Measurements from ENCODE around the gene TMPRSS13.

The TMPRSS13 gene

DNA sequence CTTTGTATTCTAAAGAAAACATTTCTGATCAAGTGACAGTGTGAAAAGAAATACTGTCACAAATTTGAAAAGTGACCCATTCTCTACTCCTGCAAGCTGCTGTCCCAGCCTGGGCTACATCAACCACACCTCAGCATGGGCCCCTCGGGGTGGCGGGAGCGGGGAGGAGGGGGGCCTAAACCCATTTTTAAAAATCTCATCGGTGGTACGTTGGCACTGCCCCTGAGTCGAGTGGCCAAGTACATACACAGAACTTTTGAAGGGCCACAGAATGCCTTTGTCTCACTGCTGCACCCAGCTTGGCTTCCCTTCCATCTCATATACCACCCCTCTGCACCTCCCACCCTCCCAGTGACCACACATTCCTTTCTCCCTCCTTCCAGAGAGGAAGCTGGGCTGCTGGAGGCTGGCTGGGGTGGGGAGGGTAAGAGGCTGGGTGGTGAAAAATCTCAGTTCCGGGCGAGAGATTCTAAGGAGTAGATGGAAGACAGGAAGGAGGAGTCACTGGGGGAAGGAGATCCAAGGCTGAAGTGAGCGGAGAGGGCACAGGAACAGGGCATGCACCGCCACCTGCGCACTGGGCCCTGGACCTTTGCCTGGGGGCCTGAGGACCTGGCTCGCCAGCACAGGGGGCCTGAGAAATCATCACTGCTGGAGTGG lies 73.9 kb downstream of the TMPRSS13 start:
- DNase-seq (ENCODE audit: low read depth) = no peak
- H3K4me3 ChIP-seq (ENCODE audit: low read depth, low read length) = no peak overlapping the region
- TF ChIP-seq, protein P1, sequence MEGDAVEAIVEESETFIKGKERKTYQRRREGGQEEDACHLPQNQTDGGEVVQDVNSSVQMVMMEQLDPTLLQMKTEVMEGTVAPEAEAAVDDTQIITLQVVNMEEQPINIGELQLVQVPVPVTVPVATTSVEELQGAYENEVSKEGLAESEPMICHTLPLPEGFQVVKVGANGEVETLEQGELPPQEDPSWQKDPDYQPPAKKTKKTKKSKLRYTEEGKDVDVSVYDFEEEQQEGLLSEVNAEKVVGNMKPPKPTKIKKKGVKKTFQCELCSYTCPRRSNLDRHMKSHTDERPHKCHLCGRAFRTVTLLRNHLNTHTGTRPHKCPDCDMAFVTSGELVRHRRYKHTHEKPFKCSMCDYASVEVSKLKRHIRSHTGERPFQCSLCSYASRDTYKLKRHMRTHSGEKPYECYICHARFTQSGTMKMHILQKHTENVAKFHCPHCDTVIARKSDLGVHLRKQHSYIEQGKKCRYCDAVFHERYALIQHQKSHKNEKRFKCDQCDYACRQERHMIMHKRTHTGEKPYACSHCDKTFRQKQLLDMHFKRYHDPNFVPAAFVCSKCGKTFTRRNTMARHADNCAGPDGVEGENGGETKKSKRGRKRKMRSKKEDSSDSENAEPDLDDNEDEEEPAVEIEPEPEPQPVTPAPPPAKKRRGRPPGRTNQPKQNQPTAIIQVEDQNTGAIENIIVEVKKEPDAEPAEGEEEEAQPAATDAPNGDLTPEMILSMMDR (IDR thresholded peaks at IDR 0.05; ENCODE audit: control insufficient read depth, extremely low read depth, insufficient read depth) = no peak

DNA sequence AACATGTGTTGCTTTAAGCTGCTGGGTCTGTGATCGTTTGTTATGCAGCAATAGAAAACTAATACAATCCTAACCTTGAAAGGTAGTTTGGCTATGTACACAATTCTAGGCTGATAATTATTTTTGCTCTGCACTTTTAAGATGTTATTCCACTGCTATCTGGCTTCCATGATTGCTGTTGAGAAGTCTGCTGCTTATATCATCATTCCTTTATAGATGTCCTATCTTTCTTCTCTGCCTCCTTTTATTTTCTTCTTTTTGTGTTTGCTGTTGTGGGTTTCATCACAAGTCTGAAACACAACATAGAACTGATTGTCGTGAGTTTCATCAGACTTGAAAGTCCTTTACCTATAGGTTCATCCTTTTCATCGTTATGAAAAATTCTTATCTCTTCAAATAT lies 76.9 kb downstream of the TMPRSS13 start:
- H3K4me3 ChIP-seq (ENCODE audit: low read depth, low read length) = no peak overlapping the region
- TF ChIP-seq, protein P1 (IDR thresholded peaks at IDR 0.05; ENCODE audit: control insufficient read depth, extremely low read depth, insufficient read depth) = no peak

DNA sequence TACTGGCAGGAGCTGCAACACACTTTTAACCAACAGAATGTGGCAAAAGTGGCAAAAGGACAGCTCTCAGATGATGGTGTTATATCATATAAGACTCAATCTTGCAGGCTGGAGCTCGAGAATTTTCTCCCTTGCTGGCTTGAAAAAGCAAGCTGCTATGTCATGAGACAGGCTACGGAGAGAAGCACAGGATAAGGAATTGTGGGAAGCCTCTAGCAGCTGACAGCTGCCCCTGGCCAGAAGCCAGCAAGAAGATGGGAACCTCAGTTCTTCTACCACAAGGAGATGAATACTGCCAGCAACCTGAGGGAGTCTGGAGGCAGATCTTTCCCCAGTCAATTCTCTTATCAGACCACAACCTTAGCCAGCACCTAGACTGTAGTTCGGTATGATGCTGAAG lies 77.3 kb downstream of the TMPRSS13 start:
- TF ChIP-seq, protein P1 (IDR thresholded peaks at IDR 0.05; ENCODE audit: control insufficient read depth, extremely low read depth, insufficient read depth) = no peak
- no peak for DNase-seq (ENCODE audit: low read depth)
- H3K4me3 ChIP-seq (ENCODE audit: low read depth, low read length) = no peak overlapping the region

More for the DNA sequence above, 76.9 kb downstream of the TMPRSS13 start:
- no peak for DNase-seq (ENCODE audit: low read depth)

DNA sequence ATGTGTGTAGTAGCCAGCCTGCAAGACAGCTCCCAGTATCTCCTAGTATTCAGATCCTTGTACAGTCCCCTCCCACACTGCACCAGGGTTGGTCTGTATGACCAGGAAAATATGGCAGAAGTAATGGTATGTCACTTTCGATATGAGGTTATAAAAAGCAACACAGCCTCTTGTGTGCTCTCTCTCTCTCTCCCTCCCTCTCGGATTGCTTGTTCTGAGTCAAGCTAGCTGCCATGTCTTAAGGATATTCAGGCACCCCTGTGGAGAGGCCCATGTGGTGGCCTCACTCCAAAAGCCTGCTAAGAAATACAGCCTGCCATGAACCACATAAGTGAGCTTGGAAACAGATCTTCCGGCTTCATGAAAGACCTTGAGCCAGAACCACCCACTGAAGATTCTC lies 78.1 kb downstream of the TMPRSS13 start:
- TF ChIP-seq, protein P1 (IDR thresholded peaks at IDR 0.05; ENCODE audit: control insufficient read depth, extremely low read depth, insufficient read depth) = no peak
- no peak overlapping the region for H3K4me3 ChIP-seq (ENCODE audit: low read depth, low read length)
- DNase-seq (ENCODE audit: low read depth) = no peak
